GM19397 (cell line): Measurements from ENCODE around the gene PRDM13.
"Not testable (repeated sequence)": the region's sequence is repeated elsewhere in the genome, so short reads cannot be mapped to it uniquely, and the experiment has no call there.

ENCODE experiments used
- ATAC-seq: cut with Tn5 transposase; IDR thresholded peaks from one replicate; pipeline ENCODE4 v1.9.1; 2021; ENCODE audit warnings: mild to moderate bottlenecking, moderate library complexity; ENCODE audit not compliant: unreplicated experiment

PRDM13 gene

GRCh38 chr6:99622044-99622443 lies 15.4 kb downstream of the PRDM13 start:
- ATAC-seq = not testable (repeated sequence)

- ATAC-seq = no peak
These were observed 22.7 kb downstream of the PRDM13 start for GRCh38 chr6:99629293-99629692.

- ATAC-seq = no peak
These were observed 31.0 kb downstream of the PRDM13 start for GRCh38 chr6:99637629-99638028.

- not testable (repeated sequence) for ATAC-seq
These were observed 31.7 kb downstream of the PRDM13 start for GRCh38 chr6:99638358-99638757.

- ATAC-seq = no peak
These were observed 34.6 kb downstream of the PRDM13 start for GRCh38 chr6:99641270-99641669.

GRCh38 chr6:99645986-99646385 lies 39.4 kb downstream of the PRDM13 start:
- ATAC-seq = no peak

GRCh38 chr6:99650091-99650571 lies 43.5 kb downstream of the PRDM13 start:
- ATAC-seq = not testable (repeated sequence)

- no peak for ATAC-seq
These were observed 53.6 kb downstream of the PRDM13 start for GRCh38 chr6:99660206-99660605.

- no peak for ATAC-seq
These were observed 55.2 kb downstream of the PRDM13 start for GRCh38 chr6:99661870-99662269.

GRCh38 chr6:99662616-99663015 lies 56.0 kb downstream of the PRDM13 start:
- no peak for ATAC-seq
